Measurements from ENCODE around the gene CENPV.
"Not testable (repeated sequence)": the region's sequence is repeated elsewhere in the genome, so short reads cannot be mapped to it uniquely, and the experiment has no call there.

- not testable (repeated sequence) for TF ChIP-seq CTCF (IDR thresholded peaks at IDR 0.05; ENCODE audit: low read depth, low read length); EZH2phosphoT487 (IDR thresholded peaks at IDR 0.05; ENCODE audit: low read depth)
Observed at GRCh38 chr17:16312061-16312460, 41.2 kb downstream of the CENPV start.
